Measurements from ENCODE around the gene NDOR1.

DNA sequence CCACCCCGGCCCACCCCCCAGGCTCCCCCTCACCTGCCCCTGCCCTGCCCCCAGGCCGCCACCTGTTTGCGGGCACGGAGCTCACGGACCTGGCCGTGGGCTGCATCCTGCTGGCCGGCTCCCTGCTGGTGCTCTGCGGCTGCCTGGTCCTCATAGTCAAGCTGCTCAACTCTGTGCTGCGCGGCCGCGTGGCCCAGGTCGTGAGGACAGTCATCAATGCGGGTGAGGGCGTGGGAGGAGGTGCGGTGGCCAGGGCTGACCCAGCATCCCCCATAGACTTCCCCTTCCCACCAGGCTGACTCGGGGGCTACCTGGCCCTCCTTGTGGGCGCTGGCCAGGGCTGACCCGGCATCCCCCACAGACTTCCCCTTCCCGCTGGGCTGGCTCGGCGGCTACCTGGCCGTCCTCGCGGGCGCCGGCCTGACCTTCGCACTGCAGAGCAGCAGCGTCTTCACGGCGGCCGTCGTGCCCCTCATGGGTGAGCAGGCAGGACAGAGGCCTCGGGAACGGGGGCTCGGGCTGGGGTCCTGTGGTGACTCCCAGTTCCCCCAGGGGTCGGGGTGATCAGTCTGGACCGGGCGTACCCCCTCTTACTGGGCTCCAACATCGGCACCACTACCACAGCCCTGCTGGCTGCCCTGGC is 28.7 kb downstream of the NDOR1 start:
- TF ChIP-seq, protein P1, sequence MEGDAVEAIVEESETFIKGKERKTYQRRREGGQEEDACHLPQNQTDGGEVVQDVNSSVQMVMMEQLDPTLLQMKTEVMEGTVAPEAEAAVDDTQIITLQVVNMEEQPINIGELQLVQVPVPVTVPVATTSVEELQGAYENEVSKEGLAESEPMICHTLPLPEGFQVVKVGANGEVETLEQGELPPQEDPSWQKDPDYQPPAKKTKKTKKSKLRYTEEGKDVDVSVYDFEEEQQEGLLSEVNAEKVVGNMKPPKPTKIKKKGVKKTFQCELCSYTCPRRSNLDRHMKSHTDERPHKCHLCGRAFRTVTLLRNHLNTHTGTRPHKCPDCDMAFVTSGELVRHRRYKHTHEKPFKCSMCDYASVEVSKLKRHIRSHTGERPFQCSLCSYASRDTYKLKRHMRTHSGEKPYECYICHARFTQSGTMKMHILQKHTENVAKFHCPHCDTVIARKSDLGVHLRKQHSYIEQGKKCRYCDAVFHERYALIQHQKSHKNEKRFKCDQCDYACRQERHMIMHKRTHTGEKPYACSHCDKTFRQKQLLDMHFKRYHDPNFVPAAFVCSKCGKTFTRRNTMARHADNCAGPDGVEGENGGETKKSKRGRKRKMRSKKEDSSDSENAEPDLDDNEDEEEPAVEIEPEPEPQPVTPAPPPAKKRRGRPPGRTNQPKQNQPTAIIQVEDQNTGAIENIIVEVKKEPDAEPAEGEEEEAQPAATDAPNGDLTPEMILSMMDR (IDR thresholded peaks at IDR 0.05), result no peak
- no peak for TF ChIP-seq EP300 (IDR thresholded peaks at IDR 0.05)
